ENCODE results near the gene HBZ. TPM values are rescaled to one million over a fixed set of nuclear protein-coding genes. Genes with fewer than 3 reads are reported as not detected.

Gene HBZ
- total and polyA plus RNA-seq, 2 of the 8 experiments (the other 6 are each of a cell fraction or from before 2014, with no cell fraction given), result 0.12 TPM; not detected in 1

GRCh38 chr16:164827-165538 lies 12.5 kb downstream of the HBZ start (continued):
- TF ChIP-seq CHD7 (IDR thresholded peaks at IDR 0.05; ENCODE audit: insufficient replicate concordance, low read length), result no peak
- no peak for TF ChIP-seq E2F6 (IDR thresholded peaks at IDR 0.05)
- TF ChIP-seq KDM4A (IDR thresholded peaks at IDR 0.05; ENCODE audit: low read depth, low read length, severe bottlenecking), result peak; percentile 9
- no peak for TF ChIP-seq NRF1 (IDR thresholded peaks at IDR 0.05; ENCODE audit: low read depth, low read length)
